MCF 10A (cell line): Measurements from ENCODE around the gene TMEM212. TPM values are rescaled to one million over a fixed set of nuclear protein-coding genes. Genes with fewer than 3 reads are reported as not detected.

ENCODE experiments used
- BruUV-seq: library from RNA; stranded (reverse); fragments of 400-500 nt; replicated peaks from 2 replicates; lab custom pipeline; 2021; lab: Mats Ljungman, UMichigan
- CTCF ChIA-PET: fragments of 300-600 bp; sonication (Branson Sonifier 250); formaldehyde crosslinking; extraction: SDS; loops from one replicate; lab custom pipeline; 2021; ENCODE audit warnings: antibody characterized with exemption, inconsistent platforms; lab: Yijun Ruan, JAX
- POLR2A ChIA-PET: fragments of 300-600, 350-650 bp; sonication (Branson Sonifier 250); formaldehyde crosslinking; extraction: SDS; loops from one replicate; lab custom pipeline; 2020; ENCODE audit warnings: antibody characterized with exemption, inconsistent platforms; lab: Yijun Ruan, JAX
- DNase-seq: peaks from one replicate; pipeline ENCODE4 v3.0.0-alpha.2; 2018; ENCODE audit not compliant: unreplicated experiment
- H3K27ac Mint-ChIP-seq: one replicate; pipeline ENCODE4 v1.8.0; 2022; ENCODE audit warnings: mild to moderate bottlenecking, low read depth, mixed read lengths; ENCODE audit not compliant: unreplicated experiment
- H3K27me3 Mint-ChIP-seq: one replicate; pipeline ENCODE4 v1.8.0; 2022; ENCODE audit warnings: mixed read lengths; ENCODE audit not compliant: insufficient read depth, unreplicated experiment
- H3K36me3 Mint-ChIP-seq: one replicate; pipeline ENCODE4 v1.8.0; 2022; ENCODE audit warnings: mild to moderate bottlenecking, moderate library complexity, mixed read lengths; ENCODE audit not compliant: insufficient read depth, unreplicated experiment
- H3K4me1 Mint-ChIP-seq: one replicate; pipeline ENCODE4 v1.8.0; 2022; ENCODE audit warnings: mixed read lengths; ENCODE audit not compliant: insufficient read depth, unreplicated experiment
- H3K4me3 Mint-ChIP-seq: one replicate; pipeline ENCODE4 v1.8.0; 2022; ENCODE audit warnings: mild to moderate bottlenecking, moderate library complexity, mixed read lengths; ENCODE audit not compliant: unreplicated experiment
- H3K9me3 Mint-ChIP-seq: one replicate; pipeline ENCODE4 v1.8.0; 2022; ENCODE audit warnings: mixed read lengths; ENCODE audit not compliant: unreplicated experiment
- intact Hi-C: fragments of 100-400 bp; cut with micrococcal nuclease; formaldehyde crosslinking; loops from 2 replicates; pipeline ENCODE4 v1.14.1; 2022
- total RNA-seq: library from RNA; stranded (reverse); gene quantifications from 2 replicates; pipeline ENCODE4 v1.2.3, GENCODE V29; 2022
- TF ChIP-seq, protein P1 (sequence below): fragments of 200-600 bp; IDR thresholded peaks from one replicate; pipeline ENCODE4 v1.8.0; 2022; ENCODE audit warnings: antibody characterized with exemption, mild to moderate bottlenecking; ENCODE audit not compliant: unreplicated experiment

TMEM212 gene
- total RNA-seq, 1 experiment from 2014 or later, result not detected

GRCh38 chr3:171865191-171865865 is 22.2 kb downstream of the TMEM212 start:
- ChIA-PET POLR2A (interaction anchor here (0.8 kb wide), 1 partner anchor 476 kb away, joined by 3 read pairs; no protein-coding TSS in a partner anchor), CTCF (interaction anchor here (0.7 kb wide), 1 partner anchor 1029 kb away, joined by 3 read pairs; no protein-coding TSS in a partner anchor)
- Mint-ChIP-seq H3K4me1 (no peaks in the 10 kb centered on the region), H3K27ac (no peak overlapping the region), H3K36me3 (no peaks in the 10 kb centered on the region), H3K4me3 (no peak overlapping the region), H3K9me3 (no peaks in the 10 kb centered on the region), H3K27me3 (no peaks in the 10 kb centered on the region)
- intact Hi-C loops, result no loop called here
- no TSS peak for BruUV-seq
- TF ChIP-seq, protein P1, sequence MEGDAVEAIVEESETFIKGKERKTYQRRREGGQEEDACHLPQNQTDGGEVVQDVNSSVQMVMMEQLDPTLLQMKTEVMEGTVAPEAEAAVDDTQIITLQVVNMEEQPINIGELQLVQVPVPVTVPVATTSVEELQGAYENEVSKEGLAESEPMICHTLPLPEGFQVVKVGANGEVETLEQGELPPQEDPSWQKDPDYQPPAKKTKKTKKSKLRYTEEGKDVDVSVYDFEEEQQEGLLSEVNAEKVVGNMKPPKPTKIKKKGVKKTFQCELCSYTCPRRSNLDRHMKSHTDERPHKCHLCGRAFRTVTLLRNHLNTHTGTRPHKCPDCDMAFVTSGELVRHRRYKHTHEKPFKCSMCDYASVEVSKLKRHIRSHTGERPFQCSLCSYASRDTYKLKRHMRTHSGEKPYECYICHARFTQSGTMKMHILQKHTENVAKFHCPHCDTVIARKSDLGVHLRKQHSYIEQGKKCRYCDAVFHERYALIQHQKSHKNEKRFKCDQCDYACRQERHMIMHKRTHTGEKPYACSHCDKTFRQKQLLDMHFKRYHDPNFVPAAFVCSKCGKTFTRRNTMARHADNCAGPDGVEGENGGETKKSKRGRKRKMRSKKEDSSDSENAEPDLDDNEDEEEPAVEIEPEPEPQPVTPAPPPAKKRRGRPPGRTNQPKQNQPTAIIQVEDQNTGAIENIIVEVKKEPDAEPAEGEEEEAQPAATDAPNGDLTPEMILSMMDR, result no peak
- no peak for DNase-seq

DNA sequence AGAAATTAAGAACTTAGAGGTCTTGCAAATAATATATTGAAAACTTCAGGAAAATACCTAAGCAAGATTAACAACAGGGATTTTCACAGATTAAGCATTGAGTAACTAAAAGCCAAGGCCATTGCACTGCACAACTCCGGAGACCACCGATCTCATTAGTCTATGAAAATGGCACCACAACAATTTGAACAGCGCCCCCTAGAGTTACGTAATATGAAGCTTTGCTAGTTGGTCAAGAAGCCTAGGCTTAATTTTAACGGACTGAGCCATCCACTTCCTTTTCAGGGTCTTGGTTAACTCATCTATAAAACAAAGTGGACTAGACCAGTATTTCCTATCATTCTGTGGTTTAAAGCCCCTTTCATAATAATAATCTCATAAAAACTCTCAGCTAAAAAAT is 24.8 kb downstream of the TMEM212 start:
- BruUV-seq, result no TSS peak
- H3K4me3 Mint-ChIP-seq, result no peak overlapping the region
- POLR2A ChIA-PET, result no interaction called here
- H3K27me3 Mint-ChIP-seq, result no peaks in the 10 kb centered on the region
- TF ChIP-seq, protein P1, result peak; percentile 35
- CTCF ChIA-PET, result interaction anchor here (1.3 kb wide), 1 partner anchor 11 kb away, joined by 3 read pairs; no protein-coding TSS in a partner anchor
- DNase-seq, result peak; percentile 16
- H3K36me3 Mint-ChIP-seq, result no peaks in the 10 kb centered on the region
- H3K4me1 Mint-ChIP-seq, result no peaks in the 10 kb centered on the region
- H3K27ac Mint-ChIP-seq, result no peak overlapping the region
- H3K9me3 Mint-ChIP-seq, result no peaks in the 10 kb centered on the region
- intact Hi-C loops, result no loop called here

- Mint-ChIP-seq H3K36me3 (no peaks in the 10 kb centered on the region), H3K4me3 (no peak overlapping the region), H3K4me1 (peaks cover 28% of the 10 kb centered on the region), H3K27me3 (no peaks in the 10 kb centered on the region), H3K27ac (no peak overlapping the region), H3K9me3 (no peaks in the 10 kb centered on the region)
- BruUV-seq, result no TSS peak
- intact Hi-C loops, result no loop called here
- no peak for DNase-seq
- ChIA-PET POLR2A (interaction anchor here (0.6 to 0.7 kb wide), 2 partner anchors 31 to 134 kb away, joined by 3 read pairs; no protein-coding TSS in a partner anchor), CTCF (interaction anchor here (0.5 to 0.7 kb wide), 2 partner anchors 21 to 32 kb away, joined by 3 read pairs; no protein-coding TSS in a partner anchor)
- TF ChIP-seq, protein P1, result no peak
These were observed 28.5 kb downstream of the TMEM212 start for GRCh38 chr3:171871392-171872274.

GRCh38 chr3:171873580-171873979 is 30.4 kb downstream of the TMEM212 start:
- intact Hi-C loops, result no loop called here
- H3K27ac Mint-ChIP-seq, result peak overlapping the region; percentile 90
- ChIA-PET CTCF (no interaction called here), POLR2A (no interaction called here)
- no peak overlapping the region for H3K4me3 Mint-ChIP-seq
- no peaks in the 10 kb centered on the region for H3K36me3 Mint-ChIP-seq
- TSS peak; percentile 51 for BruUV-seq
- DNase-seq, result peak; percentile 5
- TF ChIP-seq, protein P1, result no peak
- peaks cover 38% of the 10 kb centered on the region for H3K4me1 Mint-ChIP-seq
- H3K9me3 Mint-ChIP-seq, result no peaks in the 10 kb centered on the region
- H3K27me3 Mint-ChIP-seq, result no peaks in the 10 kb centered on the region
